Activated CD8-positive, alpha-beta memory T cell treated with anti-CD3 and anti-CD28 coated beads for 1 hour (primary cell): ENCODE results near the gene FXYD5.

Experiments used
- DNase-seq, 2 donors: peaks; one replicate each; pipeline ENCODE4 v3.0.0-alpha.2; 2020; ENCODE audit warnings: low read depth in 1 of 2; ENCODE audit errors: extremely low read depth in 1 of 2

Gene FXYD5

DNA sequence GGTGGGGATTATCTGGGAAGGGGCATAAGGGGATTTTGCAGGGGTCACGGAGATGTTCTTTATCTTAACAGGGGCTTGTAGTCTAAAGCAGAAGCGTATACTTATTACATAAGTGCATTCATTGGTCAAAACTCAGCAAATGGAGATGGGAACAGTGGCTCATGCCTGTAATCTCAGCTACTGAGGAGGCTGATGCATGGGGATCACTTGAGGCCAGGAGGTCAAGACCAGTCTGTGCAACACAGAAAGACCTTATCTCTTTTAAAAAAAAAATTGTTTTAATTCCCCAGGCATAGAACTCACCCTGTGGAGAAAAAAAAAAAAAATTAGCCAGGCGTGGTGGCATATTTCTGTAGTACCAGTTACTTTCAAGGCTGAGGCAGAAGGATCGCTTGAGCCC lies 55.1 kb downstream of the FXYD5 start:
- no peak for DNase-seq

DNA sequence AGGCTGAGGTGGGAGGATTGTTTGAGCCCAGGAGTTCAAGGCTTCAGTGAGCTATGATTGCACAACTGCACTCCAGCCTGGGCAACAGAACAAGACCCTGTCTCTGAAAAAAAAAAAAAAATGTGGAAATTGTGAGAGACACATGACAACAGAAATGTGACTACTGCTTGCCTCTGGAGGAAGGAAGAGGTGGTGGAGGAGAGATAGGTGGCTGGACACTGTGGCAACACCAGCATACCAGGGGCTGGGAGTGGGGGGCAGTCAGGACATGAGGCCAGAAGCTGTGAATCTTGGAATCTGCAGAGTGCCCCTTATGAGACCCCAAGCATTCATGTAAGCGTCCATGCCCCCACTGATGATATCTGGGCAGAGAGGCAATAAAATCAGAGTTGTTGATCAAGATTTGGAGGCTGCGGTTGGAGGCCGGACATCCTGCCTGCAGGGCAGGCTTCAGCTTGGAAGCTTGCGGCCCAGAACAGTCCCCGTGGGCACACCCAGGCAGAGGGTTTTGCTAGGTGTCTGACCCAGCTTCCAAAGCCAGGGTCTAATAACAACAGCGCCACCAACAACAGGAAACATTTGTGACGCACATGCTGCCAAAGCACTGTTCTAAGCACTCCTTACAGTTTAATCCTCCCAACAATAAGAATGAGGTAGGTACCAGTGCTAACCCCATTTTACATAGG lies 57.2 kb downstream of the FXYD5 start:
- peak; percentile 58 to 71 for DNase-seq

DNA sequence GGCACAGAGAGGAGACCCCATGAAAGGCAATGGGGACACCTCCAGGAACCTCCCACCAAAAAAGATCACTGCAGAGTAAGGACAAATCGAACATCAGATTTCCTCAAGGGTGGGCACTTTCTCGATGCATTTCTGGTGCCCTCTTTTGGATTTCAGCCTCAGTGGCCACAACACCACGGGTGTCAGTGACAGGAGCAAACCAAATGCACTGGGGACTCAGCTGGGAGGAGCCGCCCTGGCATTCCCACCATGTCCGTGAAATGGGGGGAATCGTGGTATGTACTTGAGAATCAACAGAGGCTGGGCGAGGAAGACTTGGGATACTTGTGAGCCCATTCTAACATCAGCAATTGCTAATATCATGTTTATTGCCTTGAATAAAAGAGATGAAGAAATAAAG lies 57.7 kb downstream of the FXYD5 start:
- DNase-seq = no peak

DNA sequence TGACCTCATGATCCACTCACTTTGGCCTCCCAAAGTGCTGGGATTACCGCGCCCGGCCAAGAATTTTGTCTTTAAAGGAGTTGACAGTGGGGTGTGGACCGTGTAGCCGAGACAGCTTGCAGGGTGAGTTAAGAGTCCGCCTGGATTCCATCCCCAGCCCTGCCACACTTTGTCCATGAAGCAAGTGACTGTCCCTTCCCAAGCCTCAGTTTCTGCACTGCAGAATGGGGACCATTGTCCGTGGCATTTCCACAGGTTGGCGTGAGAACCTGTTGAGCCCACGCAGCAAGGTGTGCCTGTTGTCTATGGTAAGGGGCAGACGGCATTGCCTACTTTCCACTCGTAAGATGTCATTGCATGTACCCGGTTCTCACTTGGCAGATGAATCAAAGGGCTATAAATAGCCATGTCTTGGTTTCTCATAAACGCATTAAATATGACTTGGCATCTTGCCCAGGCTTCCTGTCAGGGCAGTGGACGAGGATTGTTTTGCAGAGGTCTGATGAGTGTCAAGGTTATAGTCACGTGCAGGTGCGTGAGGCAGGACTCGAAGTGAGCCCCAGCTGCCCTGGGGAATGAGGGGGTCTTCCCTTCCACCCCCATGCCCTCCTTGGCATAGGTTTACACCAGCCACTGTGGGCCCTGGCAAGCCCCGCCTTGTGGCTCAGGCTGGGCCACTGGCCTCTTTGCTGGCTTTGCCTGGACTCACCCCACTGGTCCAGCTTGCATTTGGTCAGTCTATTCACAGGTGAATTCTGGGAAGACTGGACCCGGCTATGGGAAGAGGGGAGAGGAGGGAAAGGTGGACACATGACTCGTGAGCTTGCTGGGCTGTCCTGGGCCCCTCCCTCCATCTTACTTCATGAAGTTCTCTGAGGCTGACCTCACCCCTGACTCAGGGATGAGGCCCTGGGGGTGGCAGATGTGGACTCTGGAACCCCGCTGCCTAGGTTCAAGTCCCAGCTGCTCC lies 59.4 kb downstream of the FXYD5 start:
- peak; percentile 52 to 74 for DNase-seq

DNA sequence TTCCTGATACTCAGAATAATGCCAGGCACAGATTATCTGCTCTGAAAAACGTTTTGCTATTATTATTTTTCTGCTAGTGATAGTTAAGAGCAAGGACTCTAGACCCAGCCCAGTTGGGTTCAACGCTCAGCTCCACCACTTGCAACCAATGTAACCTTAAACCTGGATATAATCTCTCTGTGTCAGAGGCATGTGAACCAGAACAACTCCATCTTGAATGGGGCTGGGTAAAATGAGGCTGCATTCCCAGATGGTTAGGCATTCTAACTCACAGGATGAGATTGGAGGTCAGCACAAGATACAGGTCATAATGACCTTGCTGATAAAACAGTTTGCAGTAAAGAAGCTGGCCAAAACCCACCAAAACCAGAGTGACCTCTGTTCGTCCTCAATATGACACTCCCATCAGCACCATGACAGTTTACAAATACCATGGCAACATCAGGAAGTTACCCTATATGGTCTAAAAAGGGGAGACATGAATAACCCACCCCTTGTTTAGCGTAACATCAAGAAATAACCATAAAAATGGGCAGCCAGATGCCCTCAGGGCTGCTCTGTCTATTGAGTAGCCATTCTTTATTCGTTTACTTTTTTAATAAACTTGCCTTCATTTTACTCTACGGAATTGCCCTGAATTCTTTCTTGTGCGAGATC lies 60.4 kb downstream of the FXYD5 start:
- no peak for DNase-seq

DNA sequence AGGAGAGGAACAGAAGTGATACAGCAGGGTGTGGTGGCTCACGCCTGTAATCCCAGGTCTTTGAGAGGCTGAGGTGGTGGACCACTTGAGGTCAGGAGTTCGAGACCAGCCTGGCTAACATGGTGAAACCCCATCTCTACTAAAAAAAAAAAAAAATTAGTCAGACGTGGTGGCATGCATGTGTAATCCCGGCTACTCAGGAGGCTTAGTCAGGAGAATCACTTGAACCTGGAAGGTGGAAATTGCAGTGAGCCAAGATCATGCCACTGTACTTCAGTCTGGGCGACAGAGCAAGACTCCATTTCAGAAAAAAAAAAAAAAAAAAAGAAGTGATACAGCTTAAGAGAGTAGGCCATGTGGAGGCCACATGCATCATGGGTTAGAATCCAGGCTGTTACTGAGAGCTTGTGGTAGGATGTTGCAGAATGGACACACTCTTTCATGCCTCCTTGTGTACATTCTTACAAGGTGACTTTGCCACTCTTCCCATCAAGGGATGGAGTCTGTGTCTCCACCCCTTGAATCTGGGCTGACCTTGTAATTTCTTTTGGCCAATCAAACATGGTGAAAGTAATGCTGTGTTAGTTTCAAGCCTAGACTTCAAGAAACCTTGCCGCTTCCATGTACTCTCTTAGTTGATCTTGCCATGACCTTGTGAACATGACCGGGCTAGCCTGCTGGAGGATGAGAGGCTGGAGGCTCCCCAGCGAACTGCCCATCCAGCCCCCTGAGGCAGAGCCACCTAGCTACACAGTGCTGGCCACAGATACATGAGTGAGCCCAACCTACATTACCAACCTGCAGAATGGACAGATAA lies 61.7 kb downstream of the FXYD5 start:
- no peak for DNase-seq

DNA sequence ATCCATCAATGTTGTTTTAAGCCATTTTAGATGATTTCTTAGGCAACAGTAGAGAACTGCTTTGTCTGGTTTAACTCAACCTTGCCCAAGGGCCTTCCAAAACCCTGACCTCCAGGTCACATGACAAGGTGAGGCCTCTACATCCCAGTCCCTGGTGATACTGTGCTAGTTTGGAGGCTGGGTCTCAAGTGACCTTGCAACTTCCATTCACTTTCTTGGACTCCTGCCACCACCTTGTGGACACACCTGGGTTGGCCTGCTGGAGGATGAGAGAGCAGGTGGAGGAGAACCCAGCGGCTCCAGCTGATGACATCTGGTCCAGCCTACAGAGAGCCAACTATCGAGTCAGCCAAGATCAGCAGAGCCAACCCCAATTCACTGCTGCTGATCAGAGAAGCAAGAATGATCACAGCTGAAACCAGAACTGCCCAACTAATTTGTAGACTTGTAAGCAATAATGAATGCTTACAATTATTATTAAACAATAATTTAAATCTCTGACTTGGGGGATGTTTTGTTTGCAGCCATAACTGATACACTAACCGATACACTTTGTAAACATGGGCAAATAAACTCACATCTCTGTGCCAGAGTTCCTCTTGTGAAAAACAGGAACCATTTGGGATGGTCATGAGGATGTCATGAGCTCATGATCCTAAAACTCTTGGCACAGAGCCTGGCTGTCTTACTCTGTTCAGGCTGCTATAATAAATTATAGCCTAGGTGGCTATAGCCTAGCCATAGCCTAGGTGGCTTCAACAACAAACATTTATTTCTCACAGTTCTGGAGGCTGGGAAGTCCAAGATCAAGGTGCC lies 62.5 kb downstream of the FXYD5 start:
- DNase-seq = no peak

DNA sequence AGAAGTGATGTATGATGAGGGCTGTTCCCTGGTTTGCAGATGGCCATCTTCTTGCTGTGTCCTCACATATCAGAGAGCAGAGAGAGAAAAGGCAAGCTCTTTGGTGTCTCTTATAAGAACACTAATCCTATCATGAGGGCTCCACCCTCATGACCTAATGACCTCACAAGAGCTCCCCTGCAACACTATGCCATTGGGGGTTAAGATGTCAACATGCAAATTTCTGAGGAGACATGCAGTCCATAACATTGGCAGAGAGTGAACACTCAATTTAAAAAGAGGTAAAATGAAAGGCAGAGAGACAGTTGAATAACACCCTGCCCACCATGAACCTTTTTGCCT lies 63.1 kb downstream of the FXYD5 start:
- no peak for DNase-seq

DNA sequence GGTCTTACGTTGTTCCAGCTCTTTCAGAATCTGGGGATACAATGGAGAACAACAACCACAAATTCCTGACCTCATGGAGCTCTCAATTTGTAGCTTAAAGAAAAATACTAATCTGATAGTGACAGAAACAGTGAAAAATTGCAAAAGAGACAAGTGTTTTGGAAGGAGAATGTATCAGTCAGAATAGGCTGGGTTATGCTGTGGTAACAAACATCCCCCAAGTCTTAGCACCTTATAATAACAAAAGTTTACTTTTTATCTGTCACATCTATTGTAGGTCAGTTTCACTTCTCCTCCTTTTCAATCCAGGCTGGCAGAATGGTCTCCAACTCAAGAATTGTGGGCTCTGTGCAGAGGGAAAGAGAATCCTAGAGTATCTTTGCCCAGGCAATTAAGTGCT lies 64.5 kb downstream of the FXYD5 start:
- DNase-seq = no peak
